ENCODE measurements around the gene VBP1.
"Not testable (repeated sequence)": the region's sequence is repeated elsewhere in the genome, so short reads cannot be mapped to it uniquely, and the experiment has no call there.

VBP1 gene

DNA sequence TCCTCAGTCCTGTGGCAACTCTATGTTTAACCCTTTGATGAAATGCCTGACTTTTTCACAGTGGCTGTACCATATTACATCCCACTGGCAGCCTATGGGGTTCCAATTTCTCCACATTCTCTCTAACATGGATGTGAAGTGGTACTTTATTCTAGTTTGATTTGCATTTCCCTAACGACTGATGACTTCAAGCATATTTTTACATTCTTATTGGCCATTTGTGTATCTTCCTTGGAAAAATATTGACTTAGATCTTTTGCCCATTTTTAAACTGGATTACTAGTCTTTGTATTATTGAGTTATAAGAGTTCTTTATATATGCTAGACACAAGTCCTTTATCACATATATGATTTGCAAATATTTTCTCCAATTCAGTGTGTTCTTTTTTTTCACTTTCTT lies 50.2 kb downstream of the VBP1 start:
- DNase-seq, result no peak

DNA sequence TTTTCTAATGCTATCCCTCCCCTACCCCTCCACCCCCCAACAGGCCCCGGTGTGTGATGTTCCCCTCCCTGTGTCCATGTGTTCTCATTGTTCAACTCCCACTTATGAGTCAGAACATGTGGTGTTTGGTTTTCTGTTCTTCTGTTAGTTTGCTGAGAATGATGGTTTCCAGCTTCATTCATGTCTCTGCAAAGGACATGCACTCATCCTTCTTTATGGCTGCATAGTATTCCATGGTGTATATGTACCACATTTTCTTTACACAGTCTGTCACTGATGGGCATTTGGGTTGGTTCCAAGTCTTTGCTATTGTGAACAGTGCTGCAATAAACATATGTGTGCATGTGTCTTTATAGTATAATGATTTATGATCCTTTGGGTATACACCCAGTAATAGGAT lies 51.7 kb downstream of the VBP1 start:
- not testable (repeated sequence) for DNase-seq

DNA sequence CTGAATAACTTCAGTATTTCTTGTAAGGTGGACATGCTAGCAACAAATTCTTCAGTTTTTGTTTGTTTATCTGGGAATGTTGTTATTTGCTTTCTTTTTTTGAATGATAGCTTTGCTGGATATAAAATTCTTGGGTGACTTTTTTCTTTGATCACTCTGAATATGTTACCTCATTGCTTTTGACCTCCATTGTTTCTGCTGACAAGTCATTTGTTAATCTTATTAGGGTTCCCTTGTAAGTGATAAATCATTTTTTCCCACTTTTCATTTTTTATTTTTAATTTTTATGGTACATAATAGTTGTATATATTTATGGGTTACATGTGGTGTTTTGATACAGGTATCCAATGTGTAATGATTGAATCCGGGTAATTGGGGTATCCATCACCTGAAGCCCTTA lies 54.7 kb downstream of the VBP1 start:
- DNase-seq, result no peak

DNA sequence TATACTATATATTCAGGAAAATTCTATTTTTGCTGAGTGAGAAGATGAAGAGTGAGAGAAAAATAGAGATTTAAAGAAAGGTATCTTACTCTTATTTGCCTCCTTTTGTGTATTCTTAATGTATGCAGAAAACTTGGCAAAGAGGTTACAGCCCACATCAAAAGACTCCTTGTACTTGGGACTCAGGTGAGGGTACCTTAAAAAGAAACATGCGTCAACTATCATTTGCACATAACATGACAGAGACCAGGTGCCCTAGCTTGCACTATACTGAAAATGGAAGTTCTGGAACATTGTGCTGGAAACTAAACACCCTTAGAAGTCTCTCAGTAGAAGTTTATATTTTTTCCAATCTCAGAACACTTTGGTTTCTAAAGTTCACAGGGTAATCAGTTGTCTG lies 63.6 kb downstream of the VBP1 start:
- no peak for DNase-seq

Data from NCI-H510A treated with DMSO at 0.1 percent for 48 hours (cell line).